Panc1 (cell line): ENCODE measurements around the gene ZNF654. TPM values are rescaled to one million over a fixed set of nuclear protein-coding genes. Genes with fewer than 3 reads are reported as not detected.

Source experiments
- ATAC-seq: fragments of 200-7000 bp; cut with Tn5 transposase; 2 replicates; pipeline ENCODE4 v1.9.1; 2020; ENCODE audit warnings: mild to moderate bottlenecking, moderate library complexity
- BruUV-seq: library from RNA; stranded (reverse); fragments of 400-500 nt; replicated peaks from 2 replicates; lab custom pipeline; 2021; lab: Mats Ljungman, UMichigan
- CTCF ChIA-PET: fragments of 300-600 bp; sonication (Branson Sonifier 250); formaldehyde crosslinking; loops from one replicate; lab custom pipeline; 2022; ENCODE audit warnings: antibody characterized with exemption; lab: Charles Lee
- POLR2A ChIA-PET: fragments of 300-600 bp; sonication (Branson Sonifier 250); formaldehyde crosslinking; loops from one replicate; lab custom pipeline; 2022; ENCODE audit warnings: antibody characterized with exemption; lab: Charles Lee
- DNase-seq: peaks from one replicate; pipeline ENCODE4 v3.0.0-alpha.2; 2010; ENCODE audit warnings: low read depth, low spot score
- H3K27ac ChIP-seq: 2 replicates; pipeline ENCODE4 v1.5.1; 2011; ENCODE audit warnings: mild to moderate bottlenecking, low read length, inconsistent platforms
- H3K27me3 ChIP-seq: fragments of 200-500 bp; sonication (Bioruptor generic); 2 replicates; pipeline ENCODE4 v1.6.0; 2014; ENCODE audit warnings: low read length, inconsistent platforms; ENCODE audit not compliant: control insufficient read depth, insufficient read depth
- H3K36me3 ChIP-seq: fragments of 200-500 bp; sonication (Bioruptor generic); 2 replicates; pipeline ENCODE4 v1.5.1; 2014; ENCODE audit warnings: inconsistent platforms, mild to moderate bottlenecking, low read length, moderate library complexity; ENCODE audit not compliant: control insufficient read depth, insufficient read depth
- H3K4me1 ChIP-seq: 2 replicates; pipeline ENCODE4 v1.5.1; 2011; ENCODE audit warnings: inconsistent platforms, mild to moderate bottlenecking, low read length, moderate library complexity; ENCODE audit not compliant: control insufficient read depth, insufficient read depth
- H3K4me3 ChIP-seq, 2 experiments: 2 replicates each; pipeline ENCODE4 v1.5.1; 2011 to 2012; ENCODE audit warnings: low read depth in 2 of 2, low read length in 2 of 2, mild to moderate bottlenecking in 2 of 2, inconsistent platforms in 1 of 2, moderate library complexity in 1 of 2
- H3K9me3 ChIP-seq: fragments of 200-500 bp; sonication (Bioruptor generic); 2 replicates; pipeline ENCODE4 v1.5.1; 2014; ENCODE audit warnings: low read depth, mild to moderate bottlenecking, inconsistent platforms, low read length, moderate library complexity; ENCODE audit not compliant: control insufficient read depth, insufficient read depth
- POLR2AphosphoS5 ChIP-seq: IDR thresholded peaks from 2 replicates; pipeline ENCODE4 v1.6.1; 2012; ENCODE audit warnings: mild to moderate bottlenecking, low read depth, low read length, moderate library complexity
- SIN3A ChIP-seq: IDR thresholded peaks from 2 replicates; pipeline ENCODE4 v1.6.1; 2012; ENCODE audit warnings: low read depth, mild to moderate bottlenecking, low read length, moderate library complexity, borderline replicate concordance; ENCODE audit not compliant: insufficient read depth
- TCF7L2 ChIP-seq: IDR thresholded peaks from 2 replicates; pipeline ENCODE4 v1.6.1; 2011; ENCODE audit warnings: mild to moderate bottlenecking, low read depth, low read length, inconsistent platforms
- in situ Hi-C: cut with HindIII; loops from 2 replicates; pipeline ENCODE4 v1.10.0; 2016; ENCODE audit warnings: low sequenced_read_pairs, low pct_unique_long_range_greater_than_20kb
- intact Hi-C: fragments of 100-400 bp; cut with micrococcal nuclease; formaldehyde crosslinking; loops from one replicate; pipeline ENCODE4 v1.10.0; 2022; ENCODE audit not compliant: unreplicated experiment
- total RNA-seq: library from RNA; stranded (reverse); gene quantifications from one replicate; pipeline ENCODE4 v1.2.1, GENCODE V29; 2021; ENCODE audit not compliant: unreplicated experiment
- TF ChIP-seq, protein P1 (sequence below): fragments of 450-650 bp; IDR thresholded peaks from 2 replicates; pipeline ENCODE4 v1.5.1; 2017; ENCODE audit warnings: mild to moderate bottlenecking
- TF ChIP-seq, protein P2 (sequence below), 2 experiments: IDR thresholded peaks; 2 replicates each; pipeline ENCODE4 v1.6.1; 2011 to 2012; ENCODE audit warnings: low read depth in 2 of 2, control low read depth in 1 of 2, low read length in 1 of 2, mild to moderate bottlenecking in 1 of 2, moderate library complexity in 1 of 2; ENCODE audit not compliant: insufficient read depth in 1 of 2

Gene ZNF654
- total RNA-seq, 1 experiment from 2014 or later, result 10.0 TPM

DNA sequence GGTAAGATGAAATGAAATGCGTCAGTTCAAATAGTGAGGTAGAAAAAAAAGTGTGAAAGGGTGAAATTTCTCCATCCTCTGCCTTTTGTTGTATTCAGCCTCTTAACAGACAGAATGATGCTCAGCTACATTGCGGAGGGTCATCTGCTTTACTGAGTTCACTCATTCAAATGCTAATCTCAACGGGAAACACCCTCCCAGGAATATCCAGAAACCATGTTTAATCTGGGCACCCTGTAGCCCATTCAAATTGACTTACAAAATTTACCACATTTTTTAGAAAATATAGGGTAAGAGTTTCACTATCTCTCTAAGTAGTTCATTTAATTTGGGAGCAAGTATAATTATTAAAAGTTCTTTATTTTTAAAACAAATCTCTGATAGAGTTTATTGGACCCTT lies 133.6 kb downstream of the ZNF654 start:
- in situ Hi-C loops (no loop called here), intact Hi-C loops (no loop called here)
- POLR2A ChIA-PET, result no interaction called here
- no peak overlapping the region for H3K27ac ChIP-seq
- no peaks in the 10 kb centered on the region for H3K36me3 ChIP-seq
- no peak overlapping the region for H3K4me3 ChIP-seq
- TF ChIP-seq POLR2AphosphoS5 (no peak), TCF7L2 (no peak), SIN3A (no peak)
- TF ChIP-seq, protein P1, sequence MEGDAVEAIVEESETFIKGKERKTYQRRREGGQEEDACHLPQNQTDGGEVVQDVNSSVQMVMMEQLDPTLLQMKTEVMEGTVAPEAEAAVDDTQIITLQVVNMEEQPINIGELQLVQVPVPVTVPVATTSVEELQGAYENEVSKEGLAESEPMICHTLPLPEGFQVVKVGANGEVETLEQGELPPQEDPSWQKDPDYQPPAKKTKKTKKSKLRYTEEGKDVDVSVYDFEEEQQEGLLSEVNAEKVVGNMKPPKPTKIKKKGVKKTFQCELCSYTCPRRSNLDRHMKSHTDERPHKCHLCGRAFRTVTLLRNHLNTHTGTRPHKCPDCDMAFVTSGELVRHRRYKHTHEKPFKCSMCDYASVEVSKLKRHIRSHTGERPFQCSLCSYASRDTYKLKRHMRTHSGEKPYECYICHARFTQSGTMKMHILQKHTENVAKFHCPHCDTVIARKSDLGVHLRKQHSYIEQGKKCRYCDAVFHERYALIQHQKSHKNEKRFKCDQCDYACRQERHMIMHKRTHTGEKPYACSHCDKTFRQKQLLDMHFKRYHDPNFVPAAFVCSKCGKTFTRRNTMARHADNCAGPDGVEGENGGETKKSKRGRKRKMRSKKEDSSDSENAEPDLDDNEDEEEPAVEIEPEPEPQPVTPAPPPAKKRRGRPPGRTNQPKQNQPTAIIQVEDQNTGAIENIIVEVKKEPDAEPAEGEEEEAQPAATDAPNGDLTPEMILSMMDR, result no peak
- TF ChIP-seq, protein P2, sequence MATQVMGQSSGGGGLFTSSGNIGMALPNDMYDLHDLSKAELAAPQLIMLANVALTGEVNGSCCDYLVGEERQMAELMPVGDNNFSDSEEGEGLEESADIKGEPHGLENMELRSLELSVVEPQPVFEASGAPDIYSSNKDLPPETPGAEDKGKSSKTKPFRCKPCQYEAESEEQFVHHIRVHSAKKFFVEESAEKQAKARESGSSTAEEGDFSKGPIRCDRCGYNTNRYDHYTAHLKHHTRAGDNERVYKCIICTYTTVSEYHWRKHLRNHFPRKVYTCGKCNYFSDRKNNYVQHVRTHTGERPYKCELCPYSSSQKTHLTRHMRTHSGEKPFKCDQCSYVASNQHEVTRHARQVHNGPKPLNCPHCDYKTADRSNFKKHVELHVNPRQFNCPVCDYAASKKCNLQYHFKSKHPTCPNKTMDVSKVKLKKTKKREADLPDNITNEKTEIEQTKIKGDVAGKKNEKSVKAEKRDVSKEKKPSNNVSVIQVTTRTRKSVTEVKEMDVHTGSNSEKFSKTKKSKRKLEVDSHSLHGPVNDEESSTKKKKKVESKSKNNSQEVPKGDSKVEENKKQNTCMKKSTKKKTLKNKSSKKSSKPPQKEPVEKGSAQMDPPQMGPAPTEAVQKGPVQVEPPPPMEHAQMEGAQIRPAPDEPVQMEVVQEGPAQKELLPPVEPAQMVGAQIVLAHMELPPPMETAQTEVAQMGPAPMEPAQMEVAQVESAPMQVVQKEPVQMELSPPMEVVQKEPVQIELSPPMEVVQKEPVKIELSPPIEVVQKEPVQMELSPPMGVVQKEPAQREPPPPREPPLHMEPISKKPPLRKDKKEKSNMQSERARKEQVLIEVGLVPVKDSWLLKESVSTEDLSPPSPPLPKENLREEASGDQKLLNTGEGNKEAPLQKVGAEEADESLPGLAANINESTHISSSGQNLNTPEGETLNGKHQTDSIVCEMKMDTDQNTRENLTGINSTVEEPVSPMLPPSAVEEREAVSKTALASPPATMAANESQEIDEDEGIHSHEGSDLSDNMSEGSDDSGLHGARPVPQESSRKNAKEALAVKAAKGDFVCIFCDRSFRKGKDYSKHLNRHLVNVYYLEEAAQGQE (IDR thresholded peaks at IDR 0.05; ENCODE audit: insufficient read depth in 1 of 2, low read depth in 2 of 2, low read length in 1 of 2), result no peak
- ATAC-seq, result no peak
- no peak for DNase-seq
- BruUV-seq, result no TSS peak
- no peaks in the 10 kb centered on the region for H3K9me3 ChIP-seq
- H3K4me1 ChIP-seq, result no peaks in the 10 kb centered on the region
- CTCF ChIA-PET, result no interaction called here
- H3K27me3 ChIP-seq, result no peaks in the 10 kb centered on the region

Other genes starting within 250 kb of the ZNF654 start
- gene CGGBP1, start 250 bp upstream of the ZNF654 start, total RNA-seq, result 47.2 TPM
- gene C3orf38, start 90.7 kb downstream of the ZNF654 start, total RNA-seq, result 14.3 TPM